OCI-LY1 (cell line): ENCODE data around the gene ZNF275.

Experiments
- CTCF ChIP-seq: fragments of 200-600 bp; sonication (generic), shearing (Covaris generic); IDR thresholded peaks from 2 replicates; pipeline ENCODE4 v1.5.1; 2017; ENCODE audit warnings: mild to moderate bottlenecking, antibody characterized with exemption, low read length, moderate library complexity, mixed read lengths
- EZH2 ChIP-seq: fragments of 200-600 bp; sonication (generic), shearing (Covaris generic); IDR thresholded peaks from 2 replicates; pipeline ENCODE4 v1.8.0; 2017; ENCODE audit warnings: borderline replicate concordance, mixed run types, mild to moderate bottlenecking, antibody characterized with exemption, low read length, moderate library complexity, mixed read lengths

- no peak for TF ChIP-seq CTCF
- no peak for TF ChIP-seq EZH2
Measured at GRCh38 chrX:153366119-153366518, 32.2 kb downstream of the ZNF275 start.
